ENCODE measurements around the gene UPK1A.
"Not testable (repeated sequence)": the region's sequence is repeated elsewhere in the genome, so short reads cannot be mapped to it uniquely, and the experiment has no call there.

DNA sequence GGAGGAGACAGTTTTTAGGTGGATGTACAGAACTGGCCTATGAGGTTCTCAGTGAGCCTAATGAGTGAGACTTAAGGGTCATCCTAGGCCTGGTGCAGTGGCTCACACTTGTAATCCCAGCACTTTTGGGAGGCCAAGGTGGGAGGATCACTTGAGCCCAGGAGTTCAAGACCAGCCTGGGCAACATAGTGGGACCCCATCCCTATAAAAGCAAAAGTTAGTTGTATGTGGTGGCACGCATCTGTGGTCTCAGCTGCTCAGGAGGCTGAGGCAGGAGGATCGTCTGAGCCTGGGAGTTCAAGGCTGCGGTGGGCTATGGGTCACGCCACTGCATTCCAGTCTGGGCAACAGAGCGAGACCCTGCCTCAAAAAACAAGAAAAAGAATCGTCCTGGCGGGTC, 57.8 kb downstream of the UPK1A start:
- TF ChIP-seq, protein P1, sequence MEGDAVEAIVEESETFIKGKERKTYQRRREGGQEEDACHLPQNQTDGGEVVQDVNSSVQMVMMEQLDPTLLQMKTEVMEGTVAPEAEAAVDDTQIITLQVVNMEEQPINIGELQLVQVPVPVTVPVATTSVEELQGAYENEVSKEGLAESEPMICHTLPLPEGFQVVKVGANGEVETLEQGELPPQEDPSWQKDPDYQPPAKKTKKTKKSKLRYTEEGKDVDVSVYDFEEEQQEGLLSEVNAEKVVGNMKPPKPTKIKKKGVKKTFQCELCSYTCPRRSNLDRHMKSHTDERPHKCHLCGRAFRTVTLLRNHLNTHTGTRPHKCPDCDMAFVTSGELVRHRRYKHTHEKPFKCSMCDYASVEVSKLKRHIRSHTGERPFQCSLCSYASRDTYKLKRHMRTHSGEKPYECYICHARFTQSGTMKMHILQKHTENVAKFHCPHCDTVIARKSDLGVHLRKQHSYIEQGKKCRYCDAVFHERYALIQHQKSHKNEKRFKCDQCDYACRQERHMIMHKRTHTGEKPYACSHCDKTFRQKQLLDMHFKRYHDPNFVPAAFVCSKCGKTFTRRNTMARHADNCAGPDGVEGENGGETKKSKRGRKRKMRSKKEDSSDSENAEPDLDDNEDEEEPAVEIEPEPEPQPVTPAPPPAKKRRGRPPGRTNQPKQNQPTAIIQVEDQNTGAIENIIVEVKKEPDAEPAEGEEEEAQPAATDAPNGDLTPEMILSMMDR (conservative IDR thresholded peaks at IDR 0.05; ENCODE audit: low read length): not testable (repeated sequence)
- not testable (repeated sequence) for TF ChIP-seq EZH2phosphoT487 (IDR thresholded peaks at IDR 0.05; ENCODE audit: borderline replicate concordance, low read depth, low read length)
